SK-N-SH (cell line): ENCODE data around the gene SH3RF1. TPM values are rescaled to one million over a fixed set of nuclear protein-coding genes. Genes with fewer than 3 reads are reported as not detected.
A peak's percentile ranks its signal among the peaks of the same experiment; 100 is the strongest.

ENCODE experiments used
- CTCF ChIA-PET: fragments of 300-600, 350-600 bp; formaldehyde crosslinking; extraction: SDS; loops from one replicate; lab custom pipeline; 2021; lab: Yijun Ruan, JAX
- POLR2A ChIA-PET: fragments of 350-600 bp; sonication (Branson Sonifier 250); formaldehyde crosslinking; extraction: SDS; loops from one replicate; lab custom pipeline; 2020; ENCODE audit warnings: antibody characterized with exemption, inconsistent platforms; lab: Yijun Ruan, JAX
- DNase-seq: peaks from one replicate; pipeline ENCODE4 v3.0.0; 2012
- H2AFZ ChIP-seq: fragments of 200-600 bp; sonication (generic); 2 replicates; pipeline ENCODE4 v1.8.1; 2016; ENCODE audit warnings: antibody characterized with exemption, mild to moderate bottlenecking, low read depth
- H3F3A ChIP-seq: fragments of 200-600 bp; sonication (generic); replicated peaks from 2 replicates; pipeline ENCODE3; 2016; ENCODE audit warnings: antibody characterized with exemption, mild to moderate bottlenecking; ENCODE audit not compliant: insufficient read depth
- H3K27ac ChIP-seq, 2 experiments: fragments of 200-500 bp in 1 of 2; fragments of 200-600 bp in 1 of 2; sonication (Bioruptor generic) in 1 of 2; sonication (generic), shearing (Covaris generic) in 1 of 2; 2 replicates each; pipeline versions ENCODE4 v1.5.1 to v1.6.1; 2014 to 2016; ENCODE audit warnings: low read depth in 2 of 2, inconsistent platforms in 1 of 2, low read length in 1 of 2, mild to moderate bottlenecking in 1 of 2, mixed read lengths in 1 of 2
- H3K27me3 ChIP-seq: fragments of 200-600 bp; sonication (generic), shearing (Covaris generic); 2 replicates; pipeline ENCODE4 v1.6.1; 2016; ENCODE audit warnings: mixed run types; ENCODE audit not compliant: insufficient read depth
- H3K36me3 ChIP-seq, 2 experiments: fragments of 200-500 bp in 1 of 2; fragments of 200-600 bp in 1 of 2; sonication (Bioruptor generic) in 1 of 2; sonication (generic) in 1 of 2; replicated peaks in 1 of 2; 2 replicates each; pipeline versions ENCODE3 to v1.5.1; 2014 to 2016; ENCODE audit warnings: low read length in 1 of 2, mild to moderate bottlenecking in 1 of 2; ENCODE audit not compliant: insufficient read depth in 2 of 2, control insufficient read depth in 1 of 2
- H3K4me1 ChIP-seq, 2 experiments: fragments of 200-500 bp in 1 of 2; fragments of 200-600 bp in 1 of 2; sonication (Bioruptor generic) in 1 of 2; sonication (generic), shearing (Covaris generic) in 1 of 2; 2 replicates each; pipeline versions ENCODE4 v1.5.1 to v1.6.1; 2014 to 2016; ENCODE audit warnings: low read depth in 1 of 2, low read length in 1 of 2, mixed run types in 1 of 2; ENCODE audit not compliant: insufficient read depth in 2 of 2, control insufficient read depth in 1 of 2
- H3K4me2 ChIP-seq: fragments of 200-600 bp; sonication (generic), shearing (Covaris generic); 2 replicates; pipeline ENCODE4 v1.6.1; 2017; ENCODE audit warnings: mixed run types
- H3K4me3 ChIP-seq, 2 experiments: fragments of 200-500 bp in 1 of 2; fragments of 200-600 bp in 1 of 2; sonication (Bioruptor generic) in 1 of 2; sonication (generic), shearing (Covaris generic) in 1 of 2; 2 replicates each; pipeline versions ENCODE4 v1.5.1 to v1.8.1; 2014 to 2016; ENCODE audit warnings: low read depth in 2 of 2, inconsistent platforms in 1 of 2, low read length in 1 of 2, mild to moderate bottlenecking in 1 of 2, mixed read lengths in 1 of 2, moderate library complexity in 1 of 2
- H3K79me2 ChIP-seq: fragments of 200-600 bp; sonication (generic); 2 replicates; pipeline ENCODE4 v1.8.1; 2017; ENCODE audit warnings: mild to moderate bottlenecking; ENCODE audit not compliant: insufficient read depth
- H3K9ac ChIP-seq: fragments of 200-600 bp; sonication (generic); 2 replicates; pipeline ENCODE4 v1.6.1; 2017; ENCODE audit warnings: mixed run types
- H3K9me2 ChIP-seq: fragments of 200-600 bp; sonication (generic); 2 replicates; pipeline ENCODE4 v1.6.1; 2017; ENCODE audit warnings: mixed run types
- H3K9me3 ChIP-seq: fragments of 200-600 bp; sonication (generic); 2 replicates; pipeline ENCODE4 v1.6.1; 2017; ENCODE audit warnings: mixed run types, mild to moderate bottlenecking, moderate library complexity
- H4K20me1 ChIP-seq: fragments of 200-600 bp; sonication (generic); 2 replicates; pipeline ENCODE4 v1.6.1; 2017; ENCODE audit warnings: mild to moderate bottlenecking, mixed run types; ENCODE audit not compliant: insufficient read depth
- CTCF ChIP-seq: fragments of 200-600 bp; sonication (generic); IDR thresholded peaks from 2 replicates; pipeline ENCODE4 v1.6.1; 2017; ENCODE audit warnings: antibody characterized with exemption, mild to moderate bottlenecking, moderate library complexity
- ELF1 ChIP-seq: IDR thresholded peaks from 2 replicates; pipeline ENCODE4 v1.4.0; 2012
- EP300 ChIP-seq, 2 experiments: IDR thresholded peaks; 2 replicates each; pipeline versions ENCODE4 v1.4.0 to v1.6.1; 2012; ENCODE audit warnings: borderline replicate concordance in 1 of 2, low read depth in 1 of 2, low read length in 1 of 2
- EZH2phosphoT487 ChIP-seq: fragments of 200-600 bp; sonication (generic); IDR thresholded peaks from 2 replicates; pipeline ENCODE4 v1.6.1; 2017; ENCODE audit warnings: low read depth, mixed run types, mild to moderate bottlenecking, antibody characterized with exemption, moderate library complexity, borderline replicate concordance
- FOSL2 ChIP-seq: IDR thresholded peaks from 2 replicates; pipeline ENCODE4 v1.4.0; 2012; ENCODE audit warnings: low read depth, mild to moderate bottlenecking, moderate library complexity, borderline replicate concordance
- FOXM1 ChIP-seq: IDR thresholded peaks from 2 replicates; pipeline ENCODE4 v1.4.0; 2012; ENCODE audit warnings: low read depth, mild to moderate bottlenecking
- MAX ChIP-seq: IDR thresholded peaks from 2 replicates; pipeline ENCODE4 v1.4.0; 2012; ENCODE audit warnings: low read depth
- MEF2A ChIP-seq: IDR thresholded peaks from 2 replicates; pipeline ENCODE4 v1.4.0; 2012; ENCODE audit warnings: low read depth, borderline replicate concordance
- NFIC ChIP-seq: IDR thresholded peaks from 2 replicates; pipeline ENCODE4 v1.4.0; 2012; ENCODE audit warnings: borderline replicate concordance
- NRF1 ChIP-seq: IDR thresholded peaks from 2 replicates; pipeline ENCODE4 v1.6.1; 2012; ENCODE audit warnings: low read depth, mild to moderate bottlenecking, low read length
- PBX3 ChIP-seq: IDR thresholded peaks from 2 replicates; pipeline ENCODE4; 2012
- RAD21 ChIP-seq: IDR thresholded peaks from 2 replicates; pipeline ENCODE4 v1.6.1; 2012; ENCODE audit warnings: mild to moderate bottlenecking, low read length
- SMC3 ChIP-seq: IDR thresholded peaks from 2 replicates; pipeline ENCODE4 v1.6.1; 2012; ENCODE audit warnings: low read depth, low read length, improper control_type of control experiment
- TCF12 ChIP-seq: IDR thresholded peaks from 2 replicates; pipeline ENCODE4 v1.4.0; 2012
- USF1 ChIP-seq: IDR thresholded peaks from 2 replicates; pipeline ENCODE4 v1.4.0; 2012; ENCODE audit warnings: low read depth, borderline replicate concordance
- WGBS: methylation state at CpG from one replicate; pipeline ENCODE4 v1.1.6; 2017; ENCODE audit warnings: low lambda C conversion rate; 5-methylcytosine and 5-hydroxymethylcytosine counted together
- polyA plus RNA-seq, 3 experiments: library from polyadenylated mRNA; depleted of rRNA; stranded (reverse); fragments of >200 nt; gene quantifications; 2 replicates each; pipeline ENCODE4 v1.2.3, GENCODE V29; 2012

Gene SH3RF1
- polyA plus RNA-seq, 1 of the 3 experiments (the other 2 are of a cell fraction): 22.0 TPM

DNA sequence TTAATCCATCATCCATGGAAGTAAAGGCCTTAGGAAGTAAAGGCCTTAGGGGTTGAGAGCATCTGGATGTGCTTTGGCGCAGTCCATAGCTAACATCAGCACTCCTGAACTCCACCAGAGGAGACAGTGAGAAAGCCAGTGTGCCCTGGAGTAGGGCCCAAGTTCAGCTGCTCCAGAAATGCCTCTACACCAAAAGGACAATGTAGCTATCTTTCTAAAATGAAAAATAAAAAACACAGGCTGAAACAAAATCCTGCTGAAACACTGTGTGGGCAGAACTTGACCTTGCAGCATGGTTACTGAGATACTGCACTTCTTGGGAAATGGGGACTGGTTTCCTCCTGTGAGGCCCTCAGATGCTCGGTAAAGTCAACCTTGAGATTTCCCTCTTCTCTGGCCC, 29.3 kb downstream of the SH3RF1 start:
- 97% methylated on average over 2 of the region's 2 CpGs for WGBS
- ChIA-PET CTCF (no interaction called here), POLR2A (no interaction called here)
- no peak for DNase-seq
- Histone ChIP-seq H4K20me1 (peaks cover 93% of the 10 kb centered on the region), H3K4me2 (no peak overlapping the region), H3K9ac (no peak overlapping the region), H3K4me3 (no peak overlapping the region), H3K9me2 (no peaks in the 10 kb centered on the region), H3K9me3 (no peaks in the 10 kb centered on the region), H3K27me3 (no peaks in the 10 kb centered on the region), H3K27ac (no peak overlapping the region; a peak in 2 of 4 replicates), H3K36me3 (peaks cover 0 to 38% of the 10 kb centered on the region in 2 experiments), H3K4me1 (peaks cover 9 to 36% of the 10 kb centered on the region in 2 experiments), H2AFZ (no peak overlapping the region), H3F3A (peaks cover 19% of the 10 kb centered on the region), H3K79me2 (peaks cover 100% of the 10 kb centered on the region)
- TF ChIP-seq PBX3 (no peak), USF1 (no peak), EZH2phosphoT487 (no peak), NFIC (no peak), EP300 (IDR thresholded peaks at IDR 0.05; ENCODE audit: borderline replicate concordance in 1 of 2, low read depth in 1 of 2, low read length in 1 of 2) (no peak), SMC3 (no peak), MAX (no peak), CTCF (no peak), FOSL2 (no peak), NRF1 (no peak), FOXM1 (no peak), RAD21 (no peak), MEF2A (no peak)

DNA sequence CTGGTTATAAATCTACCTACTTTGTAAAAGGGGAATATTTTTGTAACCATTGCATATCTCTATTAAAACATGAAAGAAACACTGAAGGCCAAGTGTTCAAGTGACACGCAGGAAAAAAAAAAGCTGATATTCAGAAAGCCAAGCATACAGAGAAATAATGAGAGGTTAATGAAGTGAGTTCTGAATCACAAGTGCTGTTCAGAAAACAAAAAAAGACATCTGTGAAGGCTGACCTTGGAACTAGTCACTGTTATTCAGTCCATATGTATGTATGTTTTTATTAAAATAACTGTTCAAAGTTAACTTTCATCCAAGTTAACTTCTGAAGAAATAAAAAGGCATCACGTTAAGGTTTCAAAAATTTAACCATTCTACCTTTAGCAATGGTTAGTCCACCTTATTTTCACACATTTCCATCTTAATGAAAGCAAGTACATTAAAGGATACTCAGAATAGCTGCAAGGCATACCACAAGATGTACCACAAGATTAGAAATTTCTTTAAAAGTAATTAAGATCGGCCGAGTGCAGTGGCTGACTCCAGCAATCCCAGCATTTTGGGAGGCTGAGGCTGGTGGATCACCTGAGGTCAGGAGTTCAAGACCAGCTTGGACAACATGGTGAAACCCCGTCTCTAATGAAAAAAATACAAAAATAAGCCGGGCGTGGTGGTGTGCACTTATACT, 31.4 kb downstream of the SH3RF1 start:
- TF ChIP-seq TCF12: 0 out of 2 replicates have a peak, but pooled peaks have one; percentile 5
- TF ChIP-seq ELF1: no peak
- 69% methylated on average over 7 of the region's 7 CpGs for WGBS
- H2AFZ ChIP-seq: no peak overlapping the region
- no peaks in the 10 kb centered on the region for H3K27me3 ChIP-seq
- H3F3A ChIP-seq: peaks cover 13% of the 10 kb centered on the region
- H3K79me2 ChIP-seq: peaks cover 100% of the 10 kb centered on the region
- H3K9me2 ChIP-seq: no peaks in the 10 kb centered on the region
- H3K27ac ChIP-seq: peak overlapping the region; percentile 61 to 66; a peak in 3 of 4 replicates
- H3K4me2 ChIP-seq: peak overlapping the region; percentile 57; the same call in 1 of the 2 replicates
- no peaks in the 10 kb centered on the region for H3K9me3 ChIP-seq
- H4K20me1 ChIP-seq: peaks cover 93% of the 10 kb centered on the region
- H3K36me3 ChIP-seq: peaks cover 0 to 29% of the 10 kb centered on the region in 2 experiments
- no peak overlapping the region for H3K4me3 ChIP-seq
- H3K9ac ChIP-seq: no peak overlapping the region; the same call in 1 of the 2 replicates
- peaks cover 9 to 22% of the 10 kb centered on the region in 2 experiments for H3K4me1 ChIP-seq
- ChIA-PET CTCF (no interaction called here), POLR2A (no interaction called here)
- DNase-seq: no peak
